ENCODE data around the gene NEURL1B. TPM values are rescaled to one million over a fixed set of nuclear protein-coding genes. Genes with fewer than 3 reads are reported as not detected.
"Not testable (repeated sequence)": the region's sequence is repeated elsewhere in the genome, so short reads cannot be mapped to it uniquely, and the experiment has no call there.

Gene NEURL1B
- total RNA-seq, 1 experiment from 2014 or later: 15.4 TPM

DNA sequence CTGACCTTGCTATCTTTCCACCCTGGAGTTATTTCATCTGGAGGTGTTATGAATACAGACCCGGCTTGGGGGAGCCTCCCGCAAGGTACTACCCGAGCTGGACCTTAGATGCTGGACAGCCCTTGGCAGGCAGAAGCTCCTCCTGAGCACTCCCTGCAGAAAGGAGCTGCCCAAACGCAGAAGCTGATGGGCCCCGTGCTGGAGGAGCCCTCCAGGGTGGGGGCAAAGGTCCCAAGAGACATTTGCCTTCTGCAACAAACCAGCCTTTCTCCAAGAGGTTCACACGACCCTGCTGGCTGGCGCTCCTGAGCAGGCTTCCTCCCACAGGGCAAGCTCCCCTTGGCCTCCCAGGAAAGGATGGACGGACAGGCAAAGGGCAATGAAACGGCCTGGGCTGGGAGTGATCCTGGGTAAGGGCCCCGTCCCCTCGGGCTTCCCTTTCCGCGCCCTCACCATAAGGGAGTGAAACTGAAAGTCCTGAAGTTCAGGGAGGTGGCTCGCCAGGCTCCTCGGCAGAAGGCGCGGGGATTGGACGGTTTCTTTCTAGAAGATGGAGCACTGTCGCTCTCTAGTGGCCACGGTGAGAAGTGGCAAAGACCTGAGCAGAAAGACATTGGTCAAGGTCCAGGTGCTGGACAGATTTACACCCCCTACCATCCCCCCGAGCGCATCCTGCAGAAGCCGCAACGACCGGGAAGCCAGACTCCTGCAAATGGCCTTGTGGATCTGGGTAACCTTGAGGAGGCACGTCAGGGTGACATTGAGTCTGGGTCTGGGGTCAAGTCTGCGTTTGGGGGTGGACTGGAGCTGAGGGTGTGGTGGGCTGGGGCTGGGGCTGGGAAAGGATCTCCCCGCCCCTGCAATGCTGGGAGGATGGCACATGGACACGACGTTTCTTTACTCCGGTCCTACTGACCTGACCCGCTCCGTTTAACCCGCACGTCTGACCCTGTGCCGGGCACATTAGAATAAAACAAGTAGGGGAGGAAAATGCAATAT lies 56.4 kb downstream of the NEURL1B start:
- H3K4me3 ChIP-seq: peak overlapping the region; percentile 46
- peak overlapping the region; percentile 31 for H3K27ac ChIP-seq
- no peaks in the 10 kb centered on the region for H3K9me3 ChIP-seq (replicated peaks)
- H3K4me1 ChIP-seq (replicated peaks): peaks cover 8% of the 10 kb centered on the region
- H3K36me3 ChIP-seq: no peaks in the 10 kb centered on the region
- H3K27me3 ChIP-seq (replicated peaks): peaks cover 12% of the 10 kb centered on the region
- DNase-seq (ENCODE audit: low read depth in 1 of 2, low spot score in 2 of 2): peak; percentile 89 to 96

- Histone ChIP-seq H3K36me3 (no peaks in the 10 kb centered on the region), H3K4me3 (no peak overlapping the region), H3K27me3 (replicated peaks) (peaks cover 18% of the 10 kb centered on the region), H3K4me1 (replicated peaks) (peaks cover 8% of the 10 kb centered on the region), H3K9me3 (replicated peaks) (no peaks in the 10 kb centered on the region), H3K27ac (no peak overlapping the region)
- DNase-seq (ENCODE audit: low read depth in 1 of 2, low spot score in 2 of 2): no peak
These were observed 58.4 kb downstream of the NEURL1B start for GRCh38 chr5:172699423-172699822.

GRCh38 chr5:172699999-172700364 lies 58.9 kb downstream of the NEURL1B start:
- H3K36me3 ChIP-seq: no peaks in the 10 kb centered on the region
- H3K27ac ChIP-seq: no peak overlapping the region
- H3K27me3 ChIP-seq (replicated peaks): peaks cover 18% of the 10 kb centered on the region
- DNase-seq (ENCODE audit: low read depth in 1 of 2, low spot score in 2 of 2): no peak
- no peaks in the 10 kb centered on the region for H3K9me3 ChIP-seq (replicated peaks)
- no peak overlapping the region for H3K4me3 ChIP-seq
- peaks cover 8% of the 10 kb centered on the region for H3K4me1 ChIP-seq (replicated peaks)

- no peak overlapping the region for H3K4me3 ChIP-seq
- DNase-seq (ENCODE audit: low read depth in 1 of 2, low spot score in 2 of 2): no peak
- H3K4me1 ChIP-seq (replicated peaks): peaks cover 8% of the 10 kb centered on the region
- no peaks in the 10 kb centered on the region for H3K36me3 ChIP-seq
- peaks cover 1% of the 10 kb centered on the region for H3K9me3 ChIP-seq (replicated peaks)
- no peak overlapping the region for H3K27ac ChIP-seq
- peaks cover 19% of the 10 kb centered on the region for H3K27me3 ChIP-seq (replicated peaks)
These were observed 59.6 kb downstream of the NEURL1B start for GRCh38 chr5:172700365-172701290.

GRCh38 chr5:172701291-172701656 lies 60.2 kb downstream of the NEURL1B start:
- H3K27me3 ChIP-seq (replicated peaks): peaks cover 25% of the 10 kb centered on the region
- no peak for DNase-seq (ENCODE audit: low read depth in 1 of 2, low spot score in 2 of 2)
- no peak overlapping the region for H3K4me3 ChIP-seq
- H3K4me1 ChIP-seq (replicated peaks): peaks cover 8% of the 10 kb centered on the region
- no peak overlapping the region for H3K27ac ChIP-seq
- H3K36me3 ChIP-seq: no peaks in the 10 kb centered on the region
- peaks cover 5% of the 10 kb centered on the region for H3K9me3 ChIP-seq (replicated peaks)

GRCh38 chr5:172703952-172704351 lies 62.9 kb downstream of the NEURL1B start:
- peaks cover 25% of the 10 kb centered on the region for H3K27me3 ChIP-seq (replicated peaks)
- H3K4me1 ChIP-seq (replicated peaks): peaks cover 6% of the 10 kb centered on the region
- DNase-seq (ENCODE audit: low read depth in 1 of 2, low spot score in 2 of 2): no peak
- H3K27ac ChIP-seq: no peak overlapping the region
- no peaks in the 10 kb centered on the region for H3K36me3 ChIP-seq
- H3K9me3 ChIP-seq (replicated peaks): peaks cover 7% of the 10 kb centered on the region
- no peak overlapping the region for H3K4me3 ChIP-seq

- no peak for DNase-seq (ENCODE audit: low read depth in 1 of 2, low spot score in 2 of 2)
These were observed 64.6 kb downstream of the NEURL1B start for GRCh38 chr5:172705576-172706084.

GRCh38 chr5:172706796-172707195 lies 65.7 kb downstream of the NEURL1B start:
- Histone ChIP-seq H3K4me3 (no peak overlapping the region), H3K9me3 (replicated peaks) (peaks cover 7% of the 10 kb centered on the region), H3K27ac (no peak overlapping the region), H3K27me3 (replicated peaks) (peaks cover 16% of the 10 kb centered on the region), H3K4me1 (replicated peaks) (peaks cover 6% of the 10 kb centered on the region), H3K36me3 (no peaks in the 10 kb centered on the region)
- no peak for DNase-seq (ENCODE audit: low read depth in 1 of 2, low spot score in 2 of 2)

More at GRCh38 chr5:172705576-172706084, 64.6 kb downstream of the NEURL1B start:
- H3K4me1 ChIP-seq (replicated peaks): peaks cover 6% of the 10 kb centered on the region
- H3K9me3 ChIP-seq (replicated peaks): peaks cover 7% of the 10 kb centered on the region
- H3K27ac ChIP-seq: no peak overlapping the region
- H3K27me3 ChIP-seq (replicated peaks): peaks cover 25% of the 10 kb centered on the region
- H3K36me3 ChIP-seq: no peaks in the 10 kb centered on the region
- no peak overlapping the region for H3K4me3 ChIP-seq

DNA sequence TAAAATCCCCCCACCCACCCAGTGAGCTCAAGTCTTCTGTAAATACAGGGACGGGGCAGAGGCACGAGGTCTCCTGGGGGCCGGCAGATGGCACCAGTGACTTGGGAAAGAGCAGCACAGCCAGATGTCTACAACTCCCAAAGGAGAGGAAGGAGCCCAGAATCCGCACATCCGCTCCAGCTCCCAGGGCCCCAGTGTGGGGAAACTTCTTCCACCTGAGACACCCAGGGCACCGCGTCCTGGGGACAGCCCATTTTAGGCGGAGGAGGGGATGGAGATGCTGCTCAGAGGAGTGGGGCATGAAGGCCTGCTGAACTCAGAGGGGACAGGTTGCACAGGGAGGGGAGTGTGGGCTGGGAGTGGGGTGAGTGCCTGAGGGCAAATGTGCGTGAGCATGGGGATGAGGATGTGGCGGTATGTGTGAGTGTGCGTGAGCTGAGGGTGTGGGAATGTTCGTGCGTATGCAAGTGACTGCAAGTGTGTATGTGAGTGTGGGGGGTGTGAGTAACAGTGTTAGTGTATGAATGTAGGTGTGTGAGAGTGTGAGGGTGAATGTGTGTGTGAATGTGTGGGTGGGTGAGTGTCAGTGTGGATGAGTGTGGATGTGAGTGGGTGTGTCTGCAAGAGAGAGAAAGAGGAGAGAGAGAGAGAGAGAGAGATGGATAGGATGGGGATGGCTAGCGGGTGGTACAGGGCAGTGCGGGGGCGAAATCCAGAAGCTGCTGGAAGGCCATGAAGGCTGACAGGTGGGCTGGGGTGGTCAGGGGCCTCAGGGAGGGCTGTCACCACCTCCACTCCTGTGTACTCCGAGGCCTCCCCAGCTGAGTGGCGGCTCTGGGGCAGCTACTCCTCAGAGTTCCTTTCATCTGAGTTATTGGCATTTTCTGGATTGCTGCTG lies 66.5 kb downstream of the NEURL1B start:
- DNase-seq (ENCODE audit: low read depth in 1 of 2, low spot score in 2 of 2): peak; percentile 73 to 86
- Histone ChIP-seq H3K9me3 (replicated peaks) (peaks cover 7% of the 10 kb centered on the region), H3K4me3 (no peak overlapping the region), H3K27me3 (replicated peaks) (peaks cover 13% of the 10 kb centered on the region), H3K36me3 (no peaks in the 10 kb centered on the region), H3K27ac (no peak overlapping the region), H3K4me1 (replicated peaks) (peaks cover 6% of the 10 kb centered on the region)

- Histone ChIP-seq H3K27ac (no peak overlapping the region), H3K27me3 (replicated peaks) (peaks cover 7% of the 10 kb centered on the region; the same call in 1 of the 2 replicates), H3K4me3 (no peak overlapping the region), H3K4me1 (replicated peaks) (peaks cover 10% of the 10 kb centered on the region), H3K9me3 (replicated peaks) (peaks cover 7% of the 10 kb centered on the region), H3K36me3 (no peaks in the 10 kb centered on the region)
- no peak for DNase-seq (ENCODE audit: low read depth in 1 of 2, low spot score in 2 of 2)
These were observed 67.1 kb downstream of the NEURL1B start for GRCh38 chr5:172708183-172708505.

GRCh38 chr5:172710676-172711075 lies 69.6 kb downstream of the NEURL1B start:
- no peaks in the 10 kb centered on the region for H3K36me3 ChIP-seq
- DNase-seq (ENCODE audit: low read depth in 1 of 2, low spot score in 2 of 2): peak in 1 of 2 experiments; percentile 42
- peaks cover 28% of the 10 kb centered on the region for H3K4me1 ChIP-seq (replicated peaks)
- peaks cover 5% of the 10 kb centered on the region; the same call in 1 of the 2 replicates for H3K27me3 ChIP-seq (replicated peaks)
- no peak overlapping the region for H3K4me3 ChIP-seq
- H3K9me3 ChIP-seq (replicated peaks): peaks cover 6% of the 10 kb centered on the region
- H3K27ac ChIP-seq: no peak overlapping the region

DNA sequence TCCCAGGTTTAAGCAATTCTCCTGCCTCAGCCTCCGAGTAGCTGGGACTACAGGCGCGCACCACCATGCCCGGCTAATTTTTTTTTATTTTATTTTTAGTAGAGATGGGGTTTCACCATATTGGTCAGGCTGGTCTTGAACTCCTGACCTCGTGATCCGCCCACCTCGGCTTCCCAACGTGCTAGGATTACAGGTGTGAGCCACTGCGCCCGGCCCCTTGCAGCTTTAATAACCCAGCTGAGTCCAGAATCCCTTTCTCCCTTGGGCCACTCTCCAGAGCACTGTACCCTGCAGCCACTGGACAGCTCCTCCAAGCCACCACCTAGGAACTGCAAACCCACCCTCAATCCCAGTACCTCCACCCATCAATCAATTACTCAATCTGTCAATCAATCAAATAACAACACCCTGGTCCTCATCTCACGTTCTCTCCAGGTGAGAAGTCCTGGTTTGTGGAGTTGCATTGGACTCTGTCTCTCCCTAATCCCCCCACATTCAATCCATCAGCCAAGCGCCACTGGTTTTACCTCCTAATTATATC lies 70.3 kb downstream of the NEURL1B start:
- not testable (repeated sequence) for H3K27me3 ChIP-seq (replicated peaks); H3K27ac ChIP-seq; H3K36me3 ChIP-seq; DNase-seq (ENCODE audit: low read depth in 1 of 2, low spot score in 2 of 2); H3K4me3 ChIP-seq; H3K9me3 ChIP-seq (replicated peaks)
- peaks cover 28% of the 10 kb centered on the region for H3K4me1 ChIP-seq (replicated peaks)

DNA sequence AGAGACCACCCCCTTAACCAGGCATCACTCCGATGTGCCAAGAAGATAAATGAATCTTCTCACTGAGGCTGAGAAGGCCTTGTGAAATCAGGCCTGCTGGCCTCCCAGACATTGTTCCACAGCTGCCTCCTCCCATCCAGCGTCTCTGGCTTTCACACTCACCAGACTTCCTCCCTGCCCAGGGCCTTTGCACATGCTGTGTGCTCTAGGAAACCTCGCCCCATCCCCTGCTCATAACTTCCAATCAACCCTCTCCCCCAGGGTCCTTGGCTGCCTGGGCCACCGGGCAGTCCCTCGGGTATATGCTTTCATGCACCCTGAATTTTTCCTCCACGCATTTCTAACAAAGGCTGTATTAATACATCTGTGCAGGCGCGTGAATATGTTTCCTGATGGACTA lies 71.5 kb downstream of the NEURL1B start:
- DNase-seq (ENCODE audit: low read depth in 1 of 2, low spot score in 2 of 2): no peak

More for the DNA sequence above, 71.5 kb downstream of the NEURL1B start:
- Histone ChIP-seq H3K4me1 (replicated peaks) (peaks cover 32% of the 10 kb centered on the region), H3K36me3 (no peaks in the 10 kb centered on the region), H3K27me3 (replicated peaks) (no peaks in the 10 kb centered on the region; the same call in 1 of the 2 replicates), H3K4me3 (no peak overlapping the region), H3K27ac (no peak overlapping the region), H3K9me3 (replicated peaks) (no peaks in the 10 kb centered on the region)
